Stimulated activated CD8-positive, alpha-beta memory T cell treated with anti-CD3 and anti-CD28 coated beads, Interleukin-7, amount 100 ng/mL, for 1 hour (primary cell): ENCODE measurements around the gene CHP1.
"Not testable (repeated sequence)": the region's sequence is repeated elsewhere in the genome, so short reads cannot be mapped to it uniquely, and the experiment has no call there.

Experiments
- DNase-seq, 2 donors: peaks; one replicate each; pipeline ENCODE4 v3.0.0-alpha.2; 2020; ENCODE audit warnings: low read depth in 2 of 2

The CHP1 gene

GRCh38 chr15:41292521-41292920 lies 61.5 kb downstream of the CHP1 start:
- DNase-seq: no peak

GRCh38 chr15:41301139-41301538 lies 70.1 kb downstream of the CHP1 start:
- not testable (repeated sequence) for DNase-seq

- no peak for DNase-seq
These were observed 70.5 kb downstream of the CHP1 start for GRCh38 chr15:41301587-41301986.

GRCh38 chr15:41304149-41304770 lies 73.2 kb downstream of the CHP1 start:
- no peak for DNase-seq

GRCh38 chr15:41307679-41308078 lies 76.6 kb downstream of the CHP1 start:
- no peak for DNase-seq

GRCh38 chr15:41309226-41309905 lies 78.3 kb downstream of the CHP1 start:
- no peak for DNase-seq

- not testable (repeated sequence) for DNase-seq
These were observed 89.8 kb downstream of the CHP1 start for GRCh38 chr15:41320805-41321330.

- no peak for DNase-seq
These were observed 92.5 kb downstream of the CHP1 start for GRCh38 chr15:41323611-41324010.

- no peak for DNase-seq
These were observed 100.2 kb downstream of the CHP1 start for GRCh38 chr15:41331281-41331680.
